Glomerular visceral epithelial cell (primary cell): Measurements from ENCODE around the gene HIPK2.

Source experiments
- DNase-seq: peaks from one replicate; pipeline ENCODE4 v3.0.0-alpha.2; 2016; ENCODE audit errors: extremely low spot score

HIPK2 gene

DNA sequence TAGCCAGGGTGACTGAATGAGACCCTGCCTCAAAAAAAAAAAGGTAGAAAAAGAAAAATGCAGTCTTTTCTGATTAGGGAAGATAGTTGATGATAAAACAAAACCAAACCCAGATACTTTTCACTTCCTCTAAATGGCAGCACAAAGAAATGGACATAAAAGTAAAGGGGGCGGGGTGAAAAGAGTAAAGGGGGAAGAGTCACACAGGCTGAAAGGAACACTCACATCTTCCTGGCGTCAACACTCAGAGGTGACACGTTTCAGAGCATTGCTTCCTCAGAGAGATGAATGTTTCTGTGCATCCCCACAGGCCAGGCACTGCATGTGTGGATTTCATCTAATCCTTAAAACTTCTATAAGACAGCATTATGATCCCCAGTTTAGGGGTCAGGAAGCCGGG, 81.2 kb downstream of the HIPK2 start:
- no peak for DNase-seq

DNA sequence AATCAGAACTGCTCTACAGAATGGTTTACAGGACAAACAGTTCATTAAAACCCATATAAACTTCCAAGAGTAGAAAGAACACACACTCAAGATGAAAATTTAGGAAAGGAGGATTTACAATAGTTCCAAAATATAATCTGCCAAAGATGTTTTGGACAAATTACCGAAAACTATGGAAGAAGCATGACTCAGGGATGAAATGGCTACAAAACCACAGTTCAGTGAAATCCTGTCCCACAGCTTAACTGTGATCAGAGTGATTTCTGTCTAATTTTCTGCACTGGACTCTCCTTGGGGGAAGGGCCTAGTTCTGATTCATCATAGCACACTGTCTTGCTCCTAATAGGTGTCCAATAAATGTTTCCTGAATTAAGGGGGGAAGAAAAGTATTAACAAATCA, 82.2 kb downstream of the HIPK2 start:
- DNase-seq: peak; percentile 31

DNA sequence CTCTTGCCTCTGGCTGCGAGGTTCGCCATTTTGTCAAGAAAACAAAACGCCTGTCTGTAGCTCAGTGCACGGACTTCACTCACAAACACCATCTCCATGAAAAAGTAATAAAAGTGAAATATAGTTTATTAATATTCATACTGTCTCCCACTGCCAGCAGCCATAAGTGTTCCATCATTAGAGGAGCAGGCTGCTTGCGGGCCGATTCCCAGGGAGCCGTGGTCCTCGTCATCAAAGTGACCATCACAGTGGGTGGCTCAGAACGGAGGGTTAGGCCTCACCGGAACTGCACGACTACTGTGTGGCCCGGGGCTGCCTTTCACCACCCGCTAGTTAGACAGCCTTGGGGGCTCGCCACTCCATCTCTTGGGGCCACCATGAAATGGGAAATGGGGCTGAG, 82.7 kb downstream of the HIPK2 start:
- DNase-seq: no peak

DNA sequence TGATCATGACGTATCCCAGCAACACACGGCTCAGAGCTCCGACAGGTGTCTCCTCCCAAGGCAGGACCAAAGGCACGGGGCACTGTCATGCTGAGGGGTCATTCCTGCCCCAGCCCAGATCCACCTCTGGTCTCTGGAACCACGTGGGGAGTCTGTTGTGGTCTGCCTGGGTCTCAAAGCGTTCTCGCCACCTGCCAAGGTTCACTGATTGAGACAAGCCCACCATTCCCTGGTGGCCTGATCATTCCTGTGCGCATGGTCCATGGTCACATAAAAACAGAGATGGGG, 83.5 kb downstream of the HIPK2 start:
- DNase-seq: no peak

DNA sequence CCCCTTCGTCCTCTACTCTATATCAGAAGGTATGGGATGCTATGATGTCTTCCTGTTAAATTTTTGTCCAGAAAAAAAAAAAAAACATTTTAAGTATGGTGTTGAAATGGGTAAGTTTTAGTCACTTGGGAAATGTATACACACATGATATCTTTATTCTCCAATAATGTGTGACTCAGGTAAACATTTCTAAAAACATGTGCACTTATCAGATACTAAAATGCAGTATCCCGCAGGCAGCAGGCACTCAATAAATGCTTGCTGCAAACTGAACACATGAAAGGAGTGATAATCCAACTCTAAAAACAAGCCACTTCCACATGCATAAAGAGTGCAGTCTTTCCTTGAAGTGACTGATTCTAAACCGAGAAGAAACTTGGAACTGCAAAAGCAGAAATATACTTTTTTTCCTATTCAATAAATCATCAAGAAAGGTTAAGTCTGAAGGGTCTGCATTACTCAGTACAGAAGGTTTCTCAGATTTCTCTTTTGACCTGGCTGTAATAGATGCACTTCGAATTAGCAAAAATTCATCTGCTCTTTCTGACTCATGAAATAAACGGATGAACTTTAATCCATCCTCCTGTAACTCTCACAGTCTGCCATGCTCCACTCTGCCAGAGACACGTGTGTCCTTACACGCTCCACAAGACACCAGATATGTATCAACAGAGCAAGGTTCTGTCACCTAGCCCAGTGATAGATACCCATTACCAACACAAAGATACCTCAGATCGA, 84.0 kb downstream of the HIPK2 start:
- DNase-seq: peak; percentile 51

DNA sequence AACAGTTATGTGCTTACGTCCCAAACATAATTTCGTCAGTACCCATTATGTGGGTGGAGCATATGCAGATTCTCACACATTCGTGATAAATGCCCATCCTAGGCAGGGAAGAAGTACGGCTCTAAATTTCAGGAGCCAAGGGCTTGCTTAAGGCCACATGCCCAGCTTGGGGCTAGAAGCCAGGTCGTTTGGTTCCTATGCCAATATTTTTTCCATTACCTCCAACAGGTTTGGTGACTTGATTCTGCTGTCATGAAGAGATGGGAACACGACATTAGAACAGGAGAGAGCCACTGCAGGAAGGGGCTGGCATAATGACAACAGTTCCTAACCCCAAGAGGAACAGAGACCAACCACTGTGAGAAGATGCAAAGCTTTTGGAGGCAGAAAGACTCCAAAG, 85.1 kb downstream of the HIPK2 start:
- DNase-seq: no peak

DNA sequence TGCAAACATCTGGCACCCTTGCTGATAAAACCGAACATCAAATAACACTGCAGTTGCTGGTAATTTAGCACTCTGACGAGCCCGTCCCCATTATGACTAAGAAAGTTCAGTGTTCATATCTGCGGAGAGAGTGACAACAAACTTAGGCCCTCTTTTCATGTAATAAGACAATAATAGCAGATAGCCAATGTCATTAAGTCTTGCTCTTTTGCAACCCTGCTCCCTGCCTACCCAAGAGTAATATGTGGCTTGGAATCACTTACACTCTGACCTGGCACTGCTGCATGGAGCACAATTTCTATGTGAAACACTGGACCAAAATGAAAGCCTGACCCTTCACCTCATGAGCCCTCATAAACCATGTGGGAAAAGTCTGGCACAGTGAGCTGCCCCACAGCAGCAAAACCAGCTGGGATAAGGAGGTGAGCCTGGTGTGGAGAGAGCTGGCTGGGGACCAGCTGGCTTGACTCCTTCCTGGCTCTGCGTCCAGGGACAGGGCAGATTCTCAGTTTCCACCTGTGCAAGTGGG, 86.5 kb downstream of the HIPK2 start:
- DNase-seq: no peak

DNA sequence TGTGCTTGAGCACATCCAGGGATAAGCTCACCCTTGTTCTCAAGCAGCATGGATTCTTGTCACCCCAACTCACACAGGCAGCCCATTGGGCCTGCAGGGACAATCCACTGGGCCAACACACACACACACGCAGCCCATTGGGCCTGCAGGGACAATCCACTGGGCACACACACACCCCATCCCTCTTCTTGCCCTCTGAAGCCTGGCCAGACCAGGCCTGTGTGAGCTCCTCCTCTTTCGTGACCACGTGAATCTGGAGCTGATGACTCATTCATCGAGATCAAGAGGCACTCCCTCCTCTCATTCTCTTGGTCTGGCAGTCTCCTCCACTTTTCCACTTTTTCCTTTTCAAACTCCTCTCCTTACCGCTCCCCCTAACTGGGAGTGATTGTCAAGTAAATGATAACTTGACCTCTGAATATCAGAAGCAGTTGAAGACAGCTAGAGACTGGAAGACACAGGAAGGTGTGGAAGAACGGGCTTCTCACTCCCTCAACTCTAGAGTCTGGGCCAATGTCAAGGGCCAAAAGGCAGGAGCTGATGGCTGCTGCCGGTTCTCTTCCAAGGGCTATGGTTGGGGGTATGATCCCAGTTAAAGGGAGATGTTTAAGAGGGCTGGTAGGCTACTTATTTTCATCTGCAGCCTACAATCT, 89.7 kb downstream of the HIPK2 start:
- peak; percentile 14 for DNase-seq

DNA sequence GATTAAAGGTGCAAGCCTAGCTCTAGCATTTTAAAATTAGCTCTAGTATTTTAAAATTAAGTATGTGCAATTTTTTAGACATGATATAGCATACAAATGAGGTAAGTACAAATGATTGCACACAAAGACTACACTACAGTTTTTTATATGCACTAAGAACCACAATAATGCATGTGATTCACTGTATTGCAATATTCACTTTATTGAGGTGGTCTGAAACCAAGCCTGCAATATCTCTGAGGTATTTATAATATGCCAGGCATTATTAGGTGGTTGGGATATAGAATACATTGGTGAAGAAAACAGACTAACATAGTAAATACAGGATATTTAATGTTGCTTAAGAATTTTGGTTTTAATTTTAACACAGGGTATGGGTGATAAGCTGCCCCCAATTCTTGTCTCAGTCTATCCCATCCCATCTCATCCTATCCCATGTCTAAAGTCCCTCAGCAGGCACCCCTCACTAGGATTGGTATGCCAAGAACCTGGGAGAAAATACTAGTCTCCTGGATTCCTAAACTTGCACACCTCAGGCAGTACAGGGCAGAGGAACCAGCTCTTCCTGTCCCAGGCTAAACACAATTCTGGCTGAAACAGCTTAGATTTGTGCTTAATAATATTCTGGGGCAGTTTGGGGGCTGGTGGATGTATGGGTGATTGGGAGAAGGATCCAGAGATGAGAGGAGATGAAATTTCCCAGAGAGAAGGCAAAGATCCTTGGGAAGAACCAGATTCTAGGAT, 90.4 kb downstream of the HIPK2 start:
- DNase-seq: no peak

DNA sequence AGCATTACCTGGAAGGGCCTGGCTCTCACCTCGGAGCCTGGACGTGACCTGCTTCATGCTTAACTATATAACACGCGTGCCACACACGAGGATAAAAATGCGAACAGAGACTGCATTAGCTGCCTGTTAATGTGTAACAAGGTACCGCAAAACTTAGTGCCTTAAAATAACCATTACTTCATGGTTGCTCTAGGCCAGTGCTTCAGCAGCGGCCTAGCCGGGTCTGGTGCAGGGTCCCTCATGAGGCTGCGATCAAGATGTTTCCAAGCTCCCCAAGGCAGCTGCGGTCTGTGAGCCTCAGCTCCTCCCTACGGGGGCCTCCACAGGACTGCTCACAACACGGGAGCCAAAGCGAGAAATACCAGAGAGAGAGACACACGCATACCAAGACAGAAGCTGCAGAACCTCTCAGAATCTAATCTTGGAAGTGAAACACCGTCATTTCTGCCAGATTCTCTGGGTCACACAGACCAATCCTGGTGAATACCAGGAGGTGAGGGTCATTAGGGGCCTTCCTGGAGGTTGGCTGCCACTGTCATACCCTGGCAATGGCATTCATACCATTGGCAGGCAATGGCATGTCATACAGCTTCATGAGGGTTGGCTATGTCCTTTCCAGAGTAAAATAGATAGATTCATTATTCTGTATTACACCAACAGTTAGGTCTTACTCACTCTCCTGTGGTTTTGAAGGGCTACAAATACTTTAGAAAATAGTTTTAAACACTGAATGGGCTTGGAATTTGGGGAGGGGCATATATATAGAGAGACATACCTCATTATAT, 94.5 kb downstream of the HIPK2 start:
- peak; percentile 91 for DNase-seq

DNA sequence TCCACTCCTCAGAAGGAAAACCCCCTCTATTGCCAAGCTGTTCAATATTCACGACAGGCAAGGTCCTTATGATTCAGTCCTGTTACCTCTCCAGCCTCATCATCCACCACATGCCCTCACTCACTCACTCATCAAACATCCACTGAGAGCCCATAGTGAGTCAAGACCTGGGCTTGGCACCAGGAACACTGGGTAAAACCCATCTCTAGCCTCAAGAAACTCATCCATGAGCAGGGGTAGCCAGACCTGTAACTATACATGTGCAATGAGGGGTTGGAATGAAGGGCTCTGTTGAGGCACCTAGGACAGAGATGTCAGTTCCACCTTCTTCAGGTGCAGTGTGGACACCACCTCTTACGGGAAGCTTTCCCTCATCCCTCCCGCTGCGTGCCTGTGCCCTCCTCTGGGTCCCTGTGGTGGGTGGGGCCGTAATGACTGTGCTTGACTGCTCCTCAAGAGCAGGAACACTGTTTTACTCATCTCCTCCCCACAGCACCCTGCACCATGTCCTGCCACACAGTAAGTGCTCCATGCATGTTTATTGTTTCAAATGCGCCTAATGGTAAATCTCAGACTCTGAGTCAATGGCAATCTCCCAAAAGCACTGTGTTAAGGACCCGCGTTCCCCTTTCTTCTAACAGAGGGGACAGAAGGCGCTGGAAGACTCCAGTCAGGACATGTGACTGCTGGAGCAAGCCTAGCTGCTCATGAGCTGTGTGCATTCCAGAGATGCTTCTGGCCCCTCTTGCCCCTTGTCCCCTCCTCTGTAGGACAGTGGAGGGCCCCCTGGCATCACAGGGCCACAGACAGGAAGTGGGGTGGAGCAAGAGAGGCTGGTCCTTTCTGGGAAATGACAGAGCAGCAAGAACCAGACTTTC, 95.4 kb downstream of the HIPK2 start:
- DNase-seq: peak; percentile 81

DNA sequence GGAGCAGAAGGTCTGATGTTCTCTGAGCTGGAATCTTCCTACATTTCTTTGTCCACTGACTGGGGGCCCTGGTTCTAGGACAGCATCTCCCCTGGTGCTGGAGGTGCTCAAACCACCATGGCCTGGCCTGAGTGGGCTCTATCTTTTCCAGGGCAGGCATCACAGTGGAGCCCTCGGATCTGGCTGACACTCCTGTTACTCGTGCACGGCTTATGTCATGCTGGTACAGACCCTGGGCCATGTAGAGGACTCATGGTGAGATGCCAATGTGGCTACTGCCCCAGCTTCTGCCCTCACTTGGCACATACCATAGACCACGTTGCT, 96.0 kb downstream of the HIPK2 start:
- DNase-seq: no peak

DNA sequence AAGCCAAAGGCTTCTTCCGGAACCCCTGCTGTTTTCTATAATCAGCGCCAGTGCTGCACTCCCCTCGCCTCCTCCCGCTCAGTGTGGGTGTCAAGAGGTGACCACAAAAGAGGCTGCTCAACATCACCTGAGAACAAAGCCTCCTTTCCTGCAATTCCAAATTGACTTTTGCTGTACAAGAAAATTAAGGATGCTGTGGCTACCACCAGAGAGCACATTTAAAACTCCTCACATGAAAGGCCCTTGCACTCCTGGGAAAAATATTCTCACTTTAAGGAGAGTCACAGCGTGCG, 96.4 kb downstream of the HIPK2 start:
- peak; percentile 11 for DNase-seq

DNA sequence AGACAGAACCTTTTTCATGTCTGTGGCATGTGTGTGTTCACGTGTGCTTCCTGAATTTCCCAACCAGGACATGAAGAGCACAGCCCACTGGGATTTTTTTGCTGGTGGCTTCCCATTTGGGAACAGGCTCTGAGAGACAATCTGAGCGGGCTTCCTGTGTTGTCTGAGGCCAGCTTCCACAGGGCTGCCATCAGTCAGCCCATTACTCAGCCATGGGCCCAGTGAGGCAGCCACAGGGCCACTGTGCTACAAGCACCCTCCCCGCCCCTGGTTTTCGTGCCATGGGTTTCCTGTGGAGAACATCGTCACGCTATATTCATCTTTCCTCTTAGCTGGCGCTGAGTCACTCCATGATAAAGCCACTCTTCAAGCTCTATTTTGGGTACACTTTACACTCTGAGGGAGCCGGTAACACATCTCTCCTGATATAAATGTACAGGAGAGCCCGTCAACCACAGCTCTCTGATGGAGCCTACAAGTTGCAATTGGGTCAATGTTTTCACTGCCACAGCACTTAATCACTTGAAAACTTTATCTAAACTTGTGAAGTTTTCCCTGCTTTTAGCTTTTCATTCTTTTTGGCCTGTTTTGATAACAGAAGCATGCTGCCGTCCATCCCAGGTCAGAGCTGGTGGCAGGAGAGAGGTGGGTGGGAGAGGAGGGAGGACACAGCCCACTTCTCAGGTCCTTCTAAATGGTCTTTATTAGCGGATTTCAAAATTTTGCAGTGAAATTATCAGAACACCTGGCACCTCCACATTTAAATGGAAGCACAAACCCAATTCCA, 96.9 kb downstream of the HIPK2 start:
- DNase-seq: peak; percentile 94

DNA sequence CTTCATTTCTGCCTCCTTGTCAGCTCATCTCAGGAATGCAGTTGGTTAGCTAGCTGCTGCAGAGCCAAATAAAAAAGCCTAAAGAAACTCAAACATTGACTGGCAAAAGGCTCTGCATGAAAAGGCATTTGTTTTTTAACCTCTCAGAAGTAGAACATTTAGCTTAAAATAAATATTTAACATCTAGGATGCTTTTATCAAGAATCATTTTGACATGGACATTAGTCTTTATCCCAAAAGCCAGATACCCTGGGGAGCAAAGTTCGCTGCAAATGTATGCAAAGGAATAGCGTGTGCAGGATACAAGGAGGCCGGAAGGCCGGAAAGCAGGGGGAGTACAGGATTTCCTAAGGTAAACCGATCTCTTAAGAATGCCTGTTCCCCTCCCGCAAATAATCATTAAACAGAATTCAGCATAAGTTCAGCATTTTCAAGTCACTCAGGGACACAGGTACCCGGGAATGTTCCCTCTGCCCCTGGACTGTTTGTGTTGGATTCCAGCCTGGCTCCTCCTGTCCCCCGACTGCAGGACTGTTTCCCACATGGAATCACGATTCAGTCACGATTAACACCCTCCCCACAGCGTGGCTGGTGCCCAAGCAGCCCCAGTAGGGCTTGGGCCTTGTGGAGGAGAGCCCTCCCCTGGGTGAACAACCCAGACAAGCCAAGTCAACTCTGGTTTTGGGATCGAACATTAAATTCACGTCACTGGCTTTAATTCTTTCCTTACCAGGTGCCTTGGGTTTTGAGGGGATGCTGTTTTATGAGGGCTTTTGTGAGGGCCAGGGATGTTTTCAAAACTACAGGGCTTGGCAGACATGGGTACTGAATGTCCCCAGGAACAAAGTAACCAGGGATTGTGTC, 97.8 kb downstream of the HIPK2 start:
- DNase-seq: peak; percentile 61

DNA sequence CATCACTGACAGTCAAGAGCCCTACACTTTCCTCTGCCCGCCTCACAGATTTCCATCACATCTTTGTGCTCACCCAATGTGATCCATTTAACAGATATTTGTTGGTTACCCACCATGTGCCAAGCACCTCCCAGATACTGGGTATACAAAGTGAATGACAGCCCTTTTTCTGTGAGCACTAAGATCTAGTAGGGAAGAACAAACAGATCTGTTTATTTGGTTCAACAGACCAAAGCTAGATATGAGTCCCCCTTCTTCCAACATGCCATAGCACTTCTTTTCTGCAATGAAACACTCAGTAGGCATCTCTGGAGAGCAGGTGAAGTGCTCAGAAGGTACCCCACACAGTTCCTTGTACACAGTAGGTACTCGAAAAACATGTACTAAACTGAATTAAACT, 101.4 kb downstream of the HIPK2 start:
- no peak for DNase-seq

DNA sequence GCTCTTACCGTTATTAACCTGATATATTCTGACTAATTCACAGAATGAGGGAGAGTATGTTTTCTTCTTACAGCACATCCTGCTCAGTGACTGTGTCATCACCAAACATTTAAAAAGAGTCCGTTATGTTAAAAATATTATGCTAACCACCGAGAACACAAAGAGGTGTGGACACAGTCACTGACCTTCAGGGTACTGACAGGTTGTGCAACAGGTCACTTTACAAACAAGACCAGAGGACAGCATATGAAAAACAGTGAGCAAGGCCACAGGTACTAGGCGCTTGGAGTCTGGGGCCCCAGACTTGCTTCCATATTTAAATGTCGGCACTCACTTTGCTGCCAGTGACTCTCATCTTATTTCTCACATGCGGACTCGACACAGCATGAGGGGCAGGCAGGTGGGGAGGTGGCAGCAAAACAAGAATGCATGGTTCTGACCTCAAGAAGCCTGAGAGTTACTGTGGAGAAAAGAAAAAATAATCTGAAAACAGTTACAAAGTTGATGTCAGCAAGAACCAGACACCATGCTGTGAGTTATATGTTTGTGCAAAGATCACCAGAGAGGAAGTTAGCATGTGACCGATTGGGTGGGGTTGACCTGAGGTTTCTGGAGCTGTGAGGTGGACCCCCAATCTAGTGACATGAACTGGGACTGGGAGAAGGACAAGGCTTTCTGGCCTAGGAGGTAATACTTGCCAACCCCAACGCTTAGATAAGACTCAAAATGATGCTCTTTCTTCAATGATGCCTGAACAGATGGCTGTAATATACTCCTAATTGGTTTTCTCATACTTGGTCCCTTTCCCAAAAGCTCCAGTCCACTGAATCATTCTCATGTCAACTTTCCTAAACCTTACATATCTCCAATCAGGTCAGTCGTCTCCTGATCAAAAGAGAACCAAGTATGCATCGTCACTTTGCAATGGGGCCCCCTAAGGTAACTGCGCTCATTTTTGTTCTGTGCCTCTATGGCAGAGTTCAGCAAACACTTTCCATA, 102.4 kb downstream of the HIPK2 start:
- no peak for DNase-seq

DNA sequence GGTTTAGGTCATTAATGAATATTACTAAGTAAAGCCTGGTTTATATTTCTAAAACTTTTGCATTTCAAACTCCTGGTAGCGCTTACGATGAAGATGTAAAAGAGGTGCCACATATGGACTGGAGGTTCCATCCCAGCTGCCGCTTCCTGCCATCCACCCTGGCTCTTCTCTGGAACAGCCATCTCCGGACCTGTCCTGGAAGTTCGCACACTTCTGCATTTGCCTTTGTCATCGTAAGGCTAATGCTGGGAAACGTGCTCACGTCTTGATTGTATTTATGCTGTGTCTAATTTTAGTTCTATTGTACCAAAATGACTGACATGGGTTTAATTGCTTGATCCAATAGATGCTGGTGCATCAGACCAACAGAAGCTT, 103.1 kb downstream of the HIPK2 start:
- DNase-seq: no peak

DNA sequence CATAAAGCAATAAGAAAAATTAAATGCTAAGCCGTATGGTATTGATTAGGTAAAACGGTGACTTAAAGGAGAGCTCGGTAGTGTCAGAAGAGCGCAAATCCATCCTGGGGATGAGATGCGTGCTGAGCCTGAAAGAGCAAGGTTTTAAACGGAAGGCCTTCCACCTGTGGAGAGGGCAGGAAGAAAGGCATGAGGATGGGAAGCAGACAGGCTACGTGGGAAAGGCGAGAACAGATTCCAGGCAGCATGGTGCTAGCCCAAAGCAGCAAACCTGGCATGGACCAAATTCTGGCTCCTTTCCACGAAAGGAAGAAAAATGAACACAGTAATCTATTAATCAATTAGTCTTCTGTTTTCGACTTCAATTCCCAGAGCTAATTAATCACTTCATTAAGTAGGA, 103.5 kb downstream of the HIPK2 start:
- no peak for DNase-seq
